Glutamatergic neuron (in vitro differentiated cells): ENCODE measurements around the gene PCYOX1L. TPM values are rescaled to one million over a fixed set of nuclear protein-coding genes. Genes with fewer than 3 reads are reported as not detected.

Experiments used
- DNase-seq: peaks from one replicate; pipeline ENCODE4 v3.0.0; 2022
- H3K27ac Mint-ChIP-seq: one replicate; pipeline ENCODE4 v1.8.0; 2020; ENCODE audit warnings: mild to moderate bottlenecking, mixed read lengths, inconsistent platforms; ENCODE audit not compliant: unreplicated experiment
- H3K27me3 Mint-ChIP-seq: one replicate; pipeline ENCODE4 v1.8.0; 2020; ENCODE audit warnings: mild to moderate bottlenecking, moderate library complexity, mixed read lengths, inconsistent platforms; ENCODE audit not compliant: unreplicated experiment
- H3K36me3 Mint-ChIP-seq: one replicate; pipeline ENCODE4 v1.8.0; 2020; ENCODE audit warnings: mild to moderate bottlenecking, mixed read lengths, inconsistent platforms; ENCODE audit not compliant: unreplicated experiment
- H3K4me1 Mint-ChIP-seq: one replicate; pipeline ENCODE4 v1.8.0; 2020; ENCODE audit warnings: mild to moderate bottlenecking, low read depth, mixed read lengths, inconsistent platforms; ENCODE audit not compliant: unreplicated experiment
- H3K4me3 Mint-ChIP-seq: one replicate; pipeline ENCODE4 v1.8.0; 2020; ENCODE audit warnings: mild to moderate bottlenecking, mixed read lengths, inconsistent platforms; ENCODE audit not compliant: unreplicated experiment
- H3K9me3 Mint-ChIP-seq: one replicate; pipeline ENCODE4 v1.8.0; 2020; ENCODE audit warnings: mild to moderate bottlenecking, moderate library complexity, mixed read lengths, inconsistent platforms; ENCODE audit not compliant: unreplicated experiment
- CTCF ChIP-seq: fragments of 200-600 bp; sonication (generic); IDR thresholded peaks from one replicate; pipeline ENCODE4 v1.5.0; 2021; ENCODE audit not compliant: partially characterized antibody, unreplicated experiment
- total RNA-seq: library from RNA; stranded (reverse); fragmentation: NEBNext Ultra II Directional; extraction: Animal tissue kit (Norgen Biotek cat#: 25700); gene quantifications from one replicate; pipeline ENCODE4 v1.2.1, GENCODE V29; 2021; ENCODE audit not compliant: unreplicated experiment

PCYOX1L gene
- total RNA-seq, 1 donor from 2014 or later, result 25.4 TPM

GRCh38 chr5:149337736-149338135, 20.1 kb upstream of the PCYOX1L start:
- Mint-ChIP-seq H3K4me1 (peaks cover 32% of the 10 kb centered on the region), H3K27me3 (peaks cover 4% of the 10 kb centered on the region), H3K36me3 (no peaks in the 10 kb centered on the region), H3K27ac (peak overlapping the region; percentile 92), H3K9me3 (peaks cover 6% of the 10 kb centered on the region), H3K4me3 (peak overlapping the region; percentile 68)
- peak; percentile 71 for DNase-seq
- no peak for TF ChIP-seq CTCF

DNA sequence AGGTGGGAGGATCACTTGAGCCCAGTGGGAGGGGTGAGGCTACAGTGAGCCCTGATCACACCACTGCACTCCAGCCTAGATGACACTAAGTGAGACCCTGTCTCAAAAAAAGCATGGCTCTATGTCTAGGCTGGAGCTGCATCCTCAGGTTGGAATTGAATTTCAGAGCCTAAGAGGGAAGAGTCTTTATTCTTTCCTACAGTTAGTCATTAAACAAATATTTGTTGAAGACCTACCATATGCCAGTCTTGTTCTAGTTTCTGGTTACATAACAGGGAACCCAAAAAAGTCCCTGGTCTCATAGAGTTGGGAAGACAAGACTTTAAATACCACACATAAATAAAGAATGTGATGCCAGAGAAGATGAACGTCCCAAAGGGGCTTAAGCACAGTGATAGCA, 19.5 kb upstream of the PCYOX1L start:
- H3K4me1 Mint-ChIP-seq, result peaks cover 34% of the 10 kb centered on the region
- peaks cover 6% of the 10 kb centered on the region for H3K9me3 Mint-ChIP-seq
- no peak overlapping the region for H3K4me3 Mint-ChIP-seq
- no peak for DNase-seq
- H3K27me3 Mint-ChIP-seq, result peaks cover 4% of the 10 kb centered on the region
- H3K36me3 Mint-ChIP-seq, result no peaks in the 10 kb centered on the region
- H3K27ac Mint-ChIP-seq, result peak overlapping the region; percentile 5
- no peak for TF ChIP-seq CTCF

- no peak for DNase-seq
- TF ChIP-seq CTCF, result no peak
- H3K27ac Mint-ChIP-seq, result no peak overlapping the region
- no peaks in the 10 kb centered on the region for H3K36me3 Mint-ChIP-seq
- peaks cover 12% of the 10 kb centered on the region for H3K27me3 Mint-ChIP-seq
- H3K4me3 Mint-ChIP-seq, result no peak overlapping the region
- H3K4me1 Mint-ChIP-seq, result peaks cover 41% of the 10 kb centered on the region
- peaks cover 11% of the 10 kb centered on the region for H3K9me3 Mint-ChIP-seq
Measured at GRCh38 chr5:149340920-149341319, 16.9 kb upstream of the PCYOX1L start.

DNA sequence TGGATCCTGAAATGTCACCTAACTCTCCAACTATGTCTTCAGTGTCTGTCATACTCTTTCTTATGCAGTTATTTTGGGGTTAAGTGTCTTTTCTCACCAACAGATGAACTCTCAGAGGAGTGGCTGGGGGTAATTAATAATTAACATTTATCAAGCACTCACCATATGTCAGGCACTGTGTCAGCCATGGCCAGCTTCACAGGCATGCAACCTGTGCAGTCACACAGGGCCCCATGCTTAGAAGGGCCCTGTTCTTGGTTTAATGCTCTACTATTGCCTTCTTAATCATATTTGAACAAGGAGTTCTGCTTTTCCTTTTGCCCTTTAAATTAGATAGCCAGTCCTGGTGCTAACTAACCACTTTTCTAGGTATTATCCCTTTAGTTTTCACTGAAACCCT, 16.0 kb upstream of the PCYOX1L start:
- Mint-ChIP-seq H3K36me3 (no peaks in the 10 kb centered on the region), H3K4me3 (no peak overlapping the region), H3K4me1 (peaks cover 34% of the 10 kb centered on the region), H3K9me3 (peaks cover 13% of the 10 kb centered on the region), H3K27me3 (peaks cover 12% of the 10 kb centered on the region), H3K27ac (peak overlapping the region; percentile 69)
- no peak for DNase-seq
- no peak for TF ChIP-seq CTCF

- H3K4me3 Mint-ChIP-seq, result peak overlapping the region; percentile 82
- H3K36me3 Mint-ChIP-seq, result no peaks in the 10 kb centered on the region
- DNase-seq, result no peak
- H3K27ac Mint-ChIP-seq, result peak overlapping the region; percentile 68
- peaks cover 9% of the 10 kb centered on the region for H3K27me3 Mint-ChIP-seq
- no peak for TF ChIP-seq CTCF
- peaks cover 12% of the 10 kb centered on the region for H3K9me3 Mint-ChIP-seq
- peaks cover 20% of the 10 kb centered on the region for H3K4me1 Mint-ChIP-seq
Measured at GRCh38 chr5:149344151-149344550, 13.7 kb upstream of the PCYOX1L start.
